Pancreas (tissue), 10 donors: ENCODE data around the gene MEP1B. TPM values are rescaled to one million over a fixed set of nuclear protein-coding genes. Genes with fewer than 3 reads are reported as not detected.
A peak's percentile ranks its signal among the peaks of the same experiment; 100 is the strongest.
"Not testable (repeated sequence)": the region's sequence is repeated elsewhere in the genome, so short reads cannot be mapped to it uniquely, and the experiment has no call there.

ENCODE experiments used
- ATAC-seq, 4 donors: fragments of 200-7000 bp; cut with Tn5 transposase; one replicate each; pipeline versions ENCODE4 v1.8.0 to v1.9.1; 2020; ENCODE audit warnings: mild to moderate bottlenecking in 4 of 4, moderate library complexity in 4 of 4
- DNase-seq, 6 donors: peaks; one replicate each; pipeline ENCODE4 v3.0.0-alpha.2; 2020
- FAIRE-seq: peaks from 2 replicates; lab custom pipeline; 2012; peaks lifted over from hg19 to GRCh38; lab: Jason Lieb, UNC
- H3K27ac ChIP-seq, 4 donors: fragments of 200-600 bp; sonication (generic); 1 replicate in 3 of 4; 2 replicates in 1 of 4; pipeline versions ENCODE4 v1.5.0 to v1.8.0; 2020
- H3K27me3 ChIP-seq, 4 donors: fragments of 200-600 bp; one replicate each; pipeline ENCODE4 v1.8.0; 2021
- H3K36me3 ChIP-seq, 3 donors: fragments of 200-600 bp; sonication (generic) in 1 of 3; one replicate each; pipeline versions ENCODE4 v1.5.0 to v1.8.0; 2020 to 2021
- H3K4me1 ChIP-seq, 3 donors: fragments of 200-600 bp; one replicate each; pipeline ENCODE4 v1.8.0; 2021
- H3K4me3 ChIP-seq, 4 donors: fragments of 200-600 bp; sonication (generic) in 2 of 4; one replicate each; pipeline versions ENCODE4 v1.5.0 to v1.8.0; 2020 to 2021
- H3K9me3 ChIP-seq, 4 donors: fragments of 200-600 bp; one replicate each; pipeline ENCODE4 v1.8.0; 2021
- WGBS, 2 donors: extraction: QIAGEN DNeasy Blood & Tissue Kit; methylation state at CpG; one replicate each; pipeline ENCODE4 v1.1.7; 2013; 5-methylcytosine and 5-hydroxymethylcytosine counted together
- intact Hi-C, 3 donors: fragments of 100-400 bp; cut with DNase I; formaldehyde crosslinking; loops; one replicate each; pipeline versions ENCODE4 v1.11.1 to v1.14.2; 2022
- polyA plus RNA-seq, 2 donors: library from polyadenylated mRNA; stranded (reverse); fragments of 200-250 nt; gene quantifications; one replicate each; pipeline ENCODE4 v1.2.3, GENCODE V29; 2013
- total RNA-seq, 6 donors: library from RNA; stranded (reverse); fragmentation: NEBNext Ultra II Directional in 4 of 6; extraction: Animal tissue kit (Norgen Biotek cat#: 25700) in 4 of 6; gene quantifications; one replicate each; pipeline versions ENCODE4 v1.2.1 to v1.2.4, GENCODE V29; 2021 to 2023
- TF ChIP-seq, protein P1 (sequence below), 4 donors: fragments of 200-600 bp; sonication (generic) in 3 of 4; IDR thresholded peaks; one replicate each; pipeline versions ENCODE4 v1.5.0 to v1.8.0; 2021; ENCODE audit warnings: antibody characterized with exemption in 4 of 4
- donor health status: healthy with polysubstance abuse.
- donor health status: DM: no; HTN: no; CAD: no; lungs with moderate emphysema.
- donor health status: DM: no; HTN: no; CAD: no.
- donor health status: control.
- donor health status: control.
- donor health status: Bipolar disorder and iron deficiency.
- donor health status: DM: yes; HTN: yes; CAD: no.
- donor health status: DM: no; HTN: no; CAD: no.
- donor health status: DM: no; HTN: no; CAD: no.
- donor health status: DM: yes; HTN: yes; CAD: no.

MEP1B gene
- total and polyA plus RNA-seq, 8 donors, result 0.18 TPM; not detected in 7

DNA sequence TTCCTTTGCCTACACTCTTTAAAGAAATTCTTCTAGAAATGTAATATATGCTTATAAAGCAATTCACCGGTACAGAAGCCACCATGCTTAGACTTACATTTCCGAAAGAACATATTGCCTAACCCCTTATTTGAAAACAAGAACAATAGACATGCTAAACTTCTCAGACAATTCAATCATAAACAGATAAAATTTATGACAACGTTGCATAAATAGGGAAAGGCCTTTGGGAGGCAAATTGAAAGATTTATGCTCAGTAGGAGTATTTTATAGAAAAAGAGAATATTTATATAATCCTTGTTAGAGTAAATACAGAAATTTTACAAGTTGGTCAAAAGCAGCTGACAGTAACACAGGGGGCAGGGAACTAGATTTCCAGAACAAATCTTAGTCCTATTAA, 16.2 kb upstream of the MEP1B start:
- Histone ChIP-seq H3K4me3 (no peak overlapping the region), H3K4me1 (no peaks in the 10 kb centered on the region), H3K27ac (no peak overlapping the region), H3K27me3 (no peaks in the 10 kb centered on the region), H3K9me3 (no peaks in the 10 kb centered on the region), H3K36me3 (no peaks in the 10 kb centered on the region)
- no peak for DNase-seq
- intact Hi-C loops, result no loop called here
- FAIRE-seq, result no peak
- ATAC-seq, result no peak
- WGBS, 2 donors, result 78 to 84% methylated on average over 3 of the region's 3 CpGs
- TF ChIP-seq, protein P1, sequence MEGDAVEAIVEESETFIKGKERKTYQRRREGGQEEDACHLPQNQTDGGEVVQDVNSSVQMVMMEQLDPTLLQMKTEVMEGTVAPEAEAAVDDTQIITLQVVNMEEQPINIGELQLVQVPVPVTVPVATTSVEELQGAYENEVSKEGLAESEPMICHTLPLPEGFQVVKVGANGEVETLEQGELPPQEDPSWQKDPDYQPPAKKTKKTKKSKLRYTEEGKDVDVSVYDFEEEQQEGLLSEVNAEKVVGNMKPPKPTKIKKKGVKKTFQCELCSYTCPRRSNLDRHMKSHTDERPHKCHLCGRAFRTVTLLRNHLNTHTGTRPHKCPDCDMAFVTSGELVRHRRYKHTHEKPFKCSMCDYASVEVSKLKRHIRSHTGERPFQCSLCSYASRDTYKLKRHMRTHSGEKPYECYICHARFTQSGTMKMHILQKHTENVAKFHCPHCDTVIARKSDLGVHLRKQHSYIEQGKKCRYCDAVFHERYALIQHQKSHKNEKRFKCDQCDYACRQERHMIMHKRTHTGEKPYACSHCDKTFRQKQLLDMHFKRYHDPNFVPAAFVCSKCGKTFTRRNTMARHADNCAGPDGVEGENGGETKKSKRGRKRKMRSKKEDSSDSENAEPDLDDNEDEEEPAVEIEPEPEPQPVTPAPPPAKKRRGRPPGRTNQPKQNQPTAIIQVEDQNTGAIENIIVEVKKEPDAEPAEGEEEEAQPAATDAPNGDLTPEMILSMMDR (IDR thresholded peaks at IDR 0.05), result no peak

DNA sequence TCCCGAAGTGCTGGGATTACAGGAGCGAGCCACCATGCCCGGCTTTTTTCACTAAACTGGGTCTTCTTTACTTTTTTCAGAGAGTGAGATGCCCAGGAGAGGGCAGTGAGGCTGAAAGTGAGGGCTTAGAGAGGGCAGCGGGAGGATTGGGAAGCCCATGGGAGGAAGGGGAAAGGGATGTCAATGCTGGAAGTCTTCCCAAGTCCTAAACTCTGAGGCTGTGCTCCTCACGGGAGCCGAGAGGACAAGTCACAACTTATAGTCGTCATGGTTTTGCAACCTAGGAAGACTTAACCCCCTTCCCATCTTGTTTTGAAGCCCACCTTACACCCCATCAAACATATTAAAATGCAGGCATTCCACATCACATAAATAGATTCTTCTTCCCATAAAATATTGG, 15.1 kb upstream of the MEP1B start:
- Histone ChIP-seq H3K4me3 (no peak overlapping the region), H3K27ac (no peak overlapping the region), H3K4me1 (no peaks in the 10 kb centered on the region), H3K27me3 (no peaks in the 10 kb centered on the region), H3K9me3 (no peaks in the 10 kb centered on the region), H3K36me3 (no peaks in the 10 kb centered on the region)
- intact Hi-C loops, result no loop called here
- 81 to 82% methylated on average over 7 of the region's 7 CpGs for WGBS, 2 donors
- ATAC-seq (no peak), DNase-seq (no peak), FAIRE-seq (no peak)
- TF ChIP-seq, protein P1 (IDR thresholded peaks at IDR 0.05), result no peak

- no peak overlapping the region for H3K4me3 ChIP-seq
- no peak overlapping the region for H3K27ac ChIP-seq
- FAIRE-seq (no peak), DNase-seq (peak in 1 of 6 donors; percentile 9), ATAC-seq (peak in 2 of 4 donors; percentile 63 to 82)
- H3K36me3 ChIP-seq, result no peaks in the 10 kb centered on the region
- TF ChIP-seq, protein P1 (IDR thresholded peaks at IDR 0.05), result no peak
- no peaks in the 10 kb centered on the region for H3K27me3 ChIP-seq
- WGBS, 2 donors, result 91 to 97% methylated on average over 1 of the region's 1 CpG
- no peaks in the 10 kb centered on the region for H3K4me1 ChIP-seq
- no peaks in the 10 kb centered on the region for H3K9me3 ChIP-seq
- intact Hi-C loops, result no loop called here
Measured at GRCh38 chr18:32175265-32175664, 14.6 kb upstream of the MEP1B start.

DNA sequence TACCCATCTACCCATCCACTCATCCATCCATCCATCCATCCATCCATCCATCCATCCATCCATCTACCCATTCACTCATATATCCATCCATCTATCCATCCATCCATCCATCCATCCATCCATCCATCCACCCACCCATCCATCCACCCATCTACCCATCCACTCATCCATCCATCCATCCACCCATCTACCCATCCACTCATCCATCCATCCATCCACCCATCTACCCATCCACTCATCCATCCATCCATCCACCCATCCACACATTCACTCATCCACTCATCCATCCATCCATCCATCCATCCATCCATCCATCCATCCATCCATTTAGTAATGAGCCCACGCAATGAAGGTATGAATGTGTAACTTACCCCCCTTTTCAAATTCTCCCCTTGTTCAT, 13.1 kb upstream of the MEP1B start:
- H3K4me3 ChIP-seq, H3K9me3 ChIP-seq, H3K27ac ChIP-seq, FAIRE-seq, H3K27me3 ChIP-seq, ATAC-seq, H3K36me3 ChIP-seq, intact Hi-C loops, DNase-seq, H3K4me1 ChIP-seq: not testable (repeated sequence)
- 93 to 100% methylated on average over 1 of the region's 1 CpG for WGBS, 2 donors

DNA sequence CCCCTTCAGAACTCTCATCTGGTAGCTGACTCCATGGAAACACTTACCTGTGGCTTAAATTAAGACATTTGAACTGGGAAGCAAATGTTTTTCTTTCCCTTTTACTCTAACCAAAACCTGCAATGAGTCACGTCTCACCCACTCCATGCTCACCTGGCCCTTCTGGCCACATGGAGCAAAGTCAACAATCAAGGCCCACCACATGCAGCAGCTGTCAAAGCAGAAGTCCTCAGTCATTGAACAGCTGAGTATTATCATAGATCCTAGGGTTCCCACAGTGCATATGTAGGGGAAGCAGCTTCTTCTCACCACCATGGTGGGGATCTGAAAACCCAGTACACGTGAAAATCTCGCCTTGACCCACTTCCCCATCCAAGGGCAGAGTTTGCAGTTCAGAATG, 12.3 kb upstream of the MEP1B start:
- intact Hi-C loops, result no loop called here
- Histone ChIP-seq H3K4me1 (no peaks in the 10 kb centered on the region), H3K27ac (no peak overlapping the region), H3K36me3 (no peaks in the 10 kb centered on the region), H3K9me3 (no peaks in the 10 kb centered on the region), H3K4me3 (no peak overlapping the region), H3K27me3 (no peaks in the 10 kb centered on the region)
- WGBS, 2 donors, result 70 to 73% methylated on average over 3 of the region's 3 CpGs
- DNase-seq (no peak), ATAC-seq (peak in 2 of 4 donors; percentile 74 to 78), FAIRE-seq (no peak)
- TF ChIP-seq, protein P1 (IDR thresholded peaks at IDR 0.05), result no peak
